HL-60/S4 treated with phorbol 12-myristate 13-acetate at 8.2 ng/mL for 4 days and 3 days (cell line): ENCODE data around the gene KISS1.

Source experiments
- in situ Hi-C: fragments of 300-500 bp; cut with MboI; formaldehyde crosslinking; loops from 2 replicates; pipeline ENCODE4 v1.15.0; 2022; ENCODE audit warnings: low sequenced_read_pairs

Gene KISS1

GRCh38 chr1:204162494-204163074, 33.7 kb downstream of the KISS1 start:
- in situ Hi-C loops = loop anchor here (25.0 kb wide), 1 partner anchor 200 kb away; the partner anchor contains the start of gene PLEKHA6

DNA sequence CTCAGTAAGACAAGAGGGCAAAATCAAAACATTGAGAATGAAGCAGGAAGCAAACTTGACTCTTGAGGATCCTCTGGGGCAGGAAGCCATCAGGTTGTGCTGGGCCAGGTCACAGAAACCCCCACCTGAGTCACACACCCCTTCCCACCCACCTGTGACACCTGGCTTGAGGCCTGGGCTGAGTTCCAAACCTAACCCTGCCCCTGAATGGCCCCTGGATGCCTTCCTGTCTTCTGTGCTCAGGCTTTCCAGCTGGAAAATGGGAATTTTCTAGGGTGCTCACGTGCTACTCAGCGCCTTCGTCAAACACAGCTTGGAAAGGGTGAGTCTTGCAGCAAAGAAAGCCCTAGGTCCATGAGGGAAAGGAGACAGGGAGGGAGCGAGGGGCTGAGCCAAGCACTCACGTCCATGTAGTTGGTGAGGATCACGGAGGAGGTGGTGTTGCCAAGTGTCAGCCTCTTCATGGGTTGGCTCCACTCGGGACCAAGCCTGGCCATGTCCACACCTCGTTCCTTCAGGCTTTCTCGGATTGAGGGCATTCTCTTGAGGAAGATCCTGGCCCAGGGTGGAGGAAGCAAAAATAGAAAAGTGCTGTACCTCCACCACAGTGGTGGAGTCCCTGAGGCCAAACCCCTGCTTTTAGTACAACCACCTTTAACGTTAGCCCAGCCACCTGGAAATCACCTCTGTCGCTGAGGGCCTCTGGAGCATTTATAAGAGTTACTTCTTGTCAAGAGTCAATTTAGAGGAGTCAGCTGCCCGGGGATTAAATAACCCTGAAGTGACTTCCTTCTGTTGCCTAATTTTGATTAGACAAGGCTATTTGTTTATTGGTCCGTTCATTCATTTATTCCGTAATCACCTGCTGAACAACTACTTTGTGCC, 34.4 kb downstream of the KISS1 start:
- in situ Hi-C loops = loop anchor here (25.0 kb wide), 1 partner anchor 200 kb away; the partner anchor contains the start of gene PLEKHA6

DNA sequence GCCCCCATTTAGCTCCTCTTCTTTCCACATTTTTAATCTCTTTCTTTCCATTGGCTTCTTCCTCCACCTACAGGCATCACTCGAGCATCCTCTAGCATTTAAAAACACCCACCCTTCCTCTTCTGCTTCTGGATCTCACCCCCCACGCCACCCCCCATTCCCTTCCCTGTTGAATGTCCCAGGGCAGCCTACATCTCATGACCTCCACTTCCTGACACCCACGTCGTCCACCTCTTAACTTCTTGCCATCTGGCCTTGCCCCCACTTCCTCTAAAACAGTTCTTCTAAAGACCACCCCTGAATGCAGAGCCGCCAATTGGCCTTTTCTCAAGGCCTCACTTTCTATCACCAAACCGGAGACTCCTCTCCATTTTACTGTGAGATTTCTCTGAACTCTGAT, 38.3 kb downstream of the KISS1 start:
- in situ Hi-C loops = loop anchor here (25.0 kb wide), 1 partner anchor 204 kb away; the partner anchor contains the start of gene PLEKHA6

- in situ Hi-C loops = loop anchor here (25.0 kb wide), 1 partner anchor 206 kb away; the partner anchor contains the start of gene PLEKHA6
Observed at GRCh38 chr1:204155881-204156280, 40.4 kb downstream of the KISS1 start.

DNA sequence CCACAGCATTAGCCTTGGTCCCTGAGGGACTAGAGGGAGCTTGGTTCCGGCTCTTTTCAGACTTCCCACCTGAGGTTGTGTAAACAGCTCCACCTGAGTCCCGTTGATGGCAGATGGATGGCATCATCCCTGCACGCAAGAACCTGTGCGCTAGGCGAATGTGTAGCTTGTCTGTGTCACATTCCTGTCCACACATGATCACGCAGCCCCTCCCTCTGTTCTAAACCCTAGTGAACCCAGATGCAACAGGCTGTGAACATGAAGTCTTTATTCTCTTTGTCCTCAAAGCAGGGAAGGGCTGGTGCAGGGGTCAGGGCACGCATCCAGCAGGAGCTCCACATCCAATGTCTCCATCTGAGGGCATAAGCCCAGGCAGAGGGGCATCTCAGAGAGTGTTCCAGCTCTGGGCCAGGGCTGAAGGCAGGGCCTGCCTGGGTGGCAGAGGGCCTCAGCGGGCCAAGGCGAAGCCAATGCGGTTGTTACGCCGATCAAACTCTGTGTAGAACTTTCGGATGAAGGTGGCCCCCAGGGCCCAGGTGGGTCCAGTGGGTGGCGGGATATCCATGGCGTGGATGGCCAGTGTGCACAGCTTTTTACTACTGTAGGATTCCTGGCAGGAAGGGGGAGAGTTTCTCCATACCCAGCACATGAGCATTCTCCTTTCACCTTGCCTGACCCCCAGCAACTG, 41.6 kb downstream of the KISS1 start:
- in situ Hi-C loops = loop anchor here (25.0 kb wide), 1 partner anchor 208 kb away; the partner anchor contains the start of gene PLEKHA6

GRCh38 chr1:204153667-204154066, 42.6 kb downstream of the KISS1 start:
- in situ Hi-C loops = loop anchor here (25.0 kb wide), 1 partner anchor 209 kb away; the partner anchor contains the start of gene PLEKHA6

DNA sequence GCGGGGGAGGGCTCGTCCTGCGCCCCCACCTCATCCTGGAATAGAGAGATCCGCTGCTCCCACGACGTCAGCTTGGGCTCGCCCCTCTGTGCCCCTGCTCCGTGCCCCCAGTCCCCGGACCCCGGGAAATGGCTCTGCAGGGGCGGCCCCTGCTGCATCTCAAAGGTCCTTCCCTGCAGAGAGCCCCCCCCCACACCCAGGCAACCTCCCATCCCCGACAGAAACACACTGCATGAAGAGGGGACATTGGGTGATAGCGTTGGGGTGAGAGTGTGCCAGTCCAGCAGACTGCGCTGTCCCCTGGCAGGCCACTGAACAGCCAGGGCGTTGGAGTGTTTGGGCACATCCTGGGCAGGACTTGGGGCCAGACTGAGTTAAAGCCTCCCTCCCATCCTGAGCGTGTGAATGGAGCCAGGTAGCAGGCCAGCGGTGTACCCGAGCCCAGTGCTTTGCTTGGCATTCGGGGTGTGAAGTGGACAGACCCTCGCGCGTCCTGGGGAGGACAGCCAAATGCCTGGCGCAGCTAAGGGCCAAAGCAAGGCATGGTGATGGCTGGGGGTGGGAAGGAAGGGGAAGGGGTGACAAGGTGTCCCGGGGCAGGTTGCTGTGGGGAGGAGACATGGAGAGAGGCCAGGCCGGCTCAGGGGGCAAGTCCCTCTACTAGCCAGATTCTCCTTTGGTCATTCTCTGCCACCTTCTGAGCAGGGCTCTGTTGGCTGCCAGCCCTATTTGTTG, 43.8 kb downstream of the KISS1 start:
- in situ Hi-C loops = loop anchor here (25.0 kb wide), 1 partner anchor 210 kb away; the partner anchor contains the start of gene PLEKHA6

GRCh38 chr1:204151552-204152309, 44.6 kb downstream of the KISS1 start, which contains the start of gene ETNK2:
TSS of gene ETNK2 (minus strand) at chr1:204152044. CDS start at chr1:204151852, 192 bp downstream.
- in situ Hi-C loops = loop anchor here (25.0 kb wide), 1 partner anchor 211 kb away; the partner anchor contains the start of gene PLEKHA6

GRCh38 chr1:204150702-204151551, 45.4 kb downstream of the KISS1 start:
- in situ Hi-C loops = loop anchor here (25.0 kb wide), 1 partner anchor 211 kb away; the partner anchor contains the start of gene PLEKHA6

DNA sequence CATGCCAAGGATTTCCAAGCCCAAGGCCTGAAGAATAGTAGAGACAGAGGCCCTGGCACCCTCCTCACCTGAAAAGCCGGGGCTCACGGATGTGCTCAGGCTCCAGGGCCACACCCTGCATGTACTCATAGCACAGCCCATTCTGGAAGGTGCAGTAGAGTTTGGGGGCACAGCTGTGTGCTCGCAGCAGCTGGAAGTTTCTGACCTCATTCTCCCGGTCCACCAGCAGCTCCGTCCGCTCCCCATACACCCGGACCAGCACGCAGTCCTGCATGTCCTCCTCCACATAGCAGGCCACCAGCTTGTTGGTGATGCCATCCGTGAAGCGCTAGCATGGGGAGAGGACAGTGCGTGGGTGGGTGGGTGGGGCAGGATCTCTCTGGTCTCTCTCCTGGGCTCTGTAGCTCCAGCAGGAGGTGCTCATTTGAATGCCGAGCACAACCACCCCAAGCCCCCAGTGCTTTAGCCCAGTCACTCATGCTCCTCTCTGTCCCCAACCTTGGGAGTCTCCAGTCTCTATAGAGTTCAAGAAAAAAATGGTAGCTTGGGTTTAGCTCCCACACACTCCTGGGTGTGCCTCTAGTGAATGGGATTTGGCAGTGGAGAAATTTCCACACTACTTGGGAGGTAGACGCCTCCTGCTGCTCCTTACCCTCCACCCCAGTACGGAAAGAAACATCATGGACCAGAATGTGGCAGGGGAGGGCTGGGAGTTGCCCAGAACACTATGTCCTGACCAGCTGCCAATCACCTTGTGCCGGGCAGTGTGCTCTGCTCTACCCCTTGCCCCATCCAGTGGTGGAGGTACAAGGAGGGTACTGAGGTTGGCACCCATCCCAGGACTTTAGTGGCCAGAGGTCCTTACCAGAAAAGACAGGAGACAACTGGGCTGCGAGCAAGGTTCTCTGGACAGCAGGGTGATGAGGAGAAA, 46.4 kb downstream of the KISS1 start:
- in situ Hi-C loops = loop anchor here (25.0 kb wide), 1 partner anchor 212 kb away; the partner anchor contains the start of gene PLEKHA6

- in situ Hi-C loops = no loop called here
Observed at GRCh38 chr1:204149107-204149506, 47.2 kb downstream of the KISS1 start.

DNA sequence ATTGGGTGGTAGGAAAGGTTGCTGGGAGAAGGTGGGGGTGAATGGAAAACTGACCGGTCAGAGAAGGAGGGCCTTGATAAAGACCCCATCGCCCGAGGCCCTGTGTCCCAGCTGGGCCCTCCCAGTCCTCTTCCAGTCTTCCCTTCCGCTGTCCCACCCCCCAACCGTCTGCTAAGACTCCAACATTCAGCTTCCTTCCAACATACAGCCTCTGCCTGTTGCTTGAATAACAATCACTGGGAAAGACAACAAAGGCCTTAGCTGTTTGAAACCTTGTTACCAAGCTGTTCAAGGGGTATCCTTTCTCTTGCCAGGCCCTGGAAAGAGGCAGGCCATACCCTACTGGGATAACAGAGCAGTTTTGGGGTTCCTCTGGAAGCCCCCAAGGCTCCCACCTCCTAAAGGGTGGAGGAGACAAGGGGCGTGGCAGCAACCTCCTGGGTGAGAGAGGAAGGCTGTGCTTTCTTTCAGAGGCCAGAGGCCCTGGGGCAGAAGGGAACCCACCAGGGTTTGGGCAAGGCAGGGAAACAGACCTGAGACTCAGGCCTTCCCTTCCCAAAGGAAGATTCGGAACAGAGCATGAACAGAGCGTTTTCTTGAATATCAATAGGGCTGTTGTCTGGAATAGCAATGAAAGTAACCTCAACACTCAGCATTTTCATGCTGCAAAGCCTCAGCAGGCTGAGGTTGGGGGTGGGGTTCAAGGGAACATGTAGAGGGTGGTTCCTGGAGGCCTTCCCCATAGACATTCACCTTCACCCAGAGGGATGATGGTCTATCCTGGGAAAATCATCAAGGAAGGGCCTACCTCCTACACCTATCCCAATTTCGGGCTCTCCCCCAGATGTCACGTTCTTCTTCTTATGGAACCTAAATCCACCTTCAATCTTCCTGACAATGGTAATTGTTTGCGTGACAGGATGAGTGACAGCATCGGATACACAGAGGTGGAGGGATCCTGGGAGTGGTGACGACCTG, 48.6 kb downstream of the KISS1 start:
- in situ Hi-C loops = no loop called here

GRCh38 chr1:204146965-204147364, 49.3 kb downstream of the KISS1 start:
- in situ Hi-C loops = no loop called here

- in situ Hi-C loops = no loop called here
Observed at GRCh38 chr1:204146309-204146708, 50.0 kb downstream of the KISS1 start.

- in situ Hi-C loops = no loop called here
Observed at GRCh38 chr1:204145033-204145504, 51.2 kb downstream of the KISS1 start.
